Hypothalamus (tissue), 51 donors: ENCODE measurements around the gene H1-8.
A peak's percentile ranks its signal among the peaks of the same experiment; 100 is the strongest.

Experiments used
- DNase-seq, 51 donors: peaks; one replicate each; lab custom pipeline; 2025; lab: John Stamatoyannopoulos, UW

Gene H1-8

DNA sequence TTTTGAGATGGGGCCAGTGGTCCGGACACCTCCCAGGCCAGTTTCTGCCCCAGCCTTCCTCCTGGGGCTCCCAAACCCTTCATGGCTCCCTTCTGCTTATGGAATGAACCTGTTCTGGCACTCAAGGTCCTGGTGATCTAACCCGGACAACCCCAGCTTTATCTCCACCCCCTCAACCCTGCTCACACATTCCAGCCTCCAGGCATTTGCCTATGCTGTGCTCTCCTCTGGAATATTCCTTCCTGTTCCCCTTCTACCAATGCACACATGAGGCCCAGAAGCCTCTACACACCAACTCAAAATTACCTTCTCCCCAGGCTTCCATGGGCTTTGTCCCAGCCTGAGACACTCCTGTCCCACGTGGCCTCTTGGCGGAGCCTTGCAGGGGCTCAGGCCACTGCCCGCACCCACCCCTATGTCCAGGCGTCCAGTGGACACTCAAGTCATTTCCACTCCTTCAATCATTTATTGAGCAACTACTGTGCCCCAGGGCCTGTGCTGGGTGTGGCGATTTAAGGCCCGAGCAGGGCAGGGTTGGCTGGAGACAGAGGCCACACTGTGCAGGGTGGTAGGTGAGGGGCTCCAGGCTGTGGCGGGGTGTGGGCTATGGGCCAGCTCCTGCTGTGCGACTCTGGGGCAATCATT is 44.7 kb downstream of the H1-8 start:
- DNase-seq = no peak

DNA sequence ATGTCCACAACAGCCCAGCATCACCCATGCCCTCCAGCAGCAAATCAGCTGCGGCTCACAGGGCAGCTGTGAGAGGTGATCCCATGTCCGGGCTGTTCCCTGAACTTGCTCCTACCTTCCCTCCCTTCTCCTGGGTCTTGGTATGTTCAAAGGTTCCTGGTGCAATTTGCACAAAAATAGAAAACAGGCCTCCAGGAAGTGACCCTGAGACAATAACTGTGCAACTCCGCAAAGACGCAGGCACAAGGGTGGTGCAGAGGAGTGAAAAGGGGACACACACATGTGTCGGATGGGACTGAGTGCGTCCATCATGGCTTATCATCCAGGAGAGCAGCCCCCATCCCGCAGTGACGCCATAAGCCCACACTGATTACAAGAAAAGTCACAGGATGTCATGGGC is 47.2 kb downstream of the H1-8 start:
- no peak for DNase-seq

DNA sequence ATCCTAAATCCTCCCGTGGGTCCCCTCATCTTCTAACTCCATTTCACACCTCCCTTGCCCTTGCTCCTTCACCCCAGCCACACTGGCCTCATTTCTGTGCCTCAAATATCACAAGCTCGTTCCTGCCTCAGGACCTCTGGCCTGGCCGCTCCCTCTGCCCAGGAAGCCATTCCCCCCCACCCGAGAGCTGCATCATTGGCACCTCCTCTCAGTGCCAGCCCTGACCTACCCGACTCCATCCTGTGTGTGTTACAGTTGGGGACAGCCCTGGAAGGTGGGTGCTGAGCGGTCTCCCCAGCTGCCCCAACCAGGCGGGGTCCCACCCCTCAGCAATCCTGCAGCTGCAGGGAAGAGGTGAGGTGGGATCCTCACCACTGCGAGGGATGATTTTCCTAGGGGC is 49.0 kb downstream of the H1-8 start:
- DNase-seq = no peak

DNA sequence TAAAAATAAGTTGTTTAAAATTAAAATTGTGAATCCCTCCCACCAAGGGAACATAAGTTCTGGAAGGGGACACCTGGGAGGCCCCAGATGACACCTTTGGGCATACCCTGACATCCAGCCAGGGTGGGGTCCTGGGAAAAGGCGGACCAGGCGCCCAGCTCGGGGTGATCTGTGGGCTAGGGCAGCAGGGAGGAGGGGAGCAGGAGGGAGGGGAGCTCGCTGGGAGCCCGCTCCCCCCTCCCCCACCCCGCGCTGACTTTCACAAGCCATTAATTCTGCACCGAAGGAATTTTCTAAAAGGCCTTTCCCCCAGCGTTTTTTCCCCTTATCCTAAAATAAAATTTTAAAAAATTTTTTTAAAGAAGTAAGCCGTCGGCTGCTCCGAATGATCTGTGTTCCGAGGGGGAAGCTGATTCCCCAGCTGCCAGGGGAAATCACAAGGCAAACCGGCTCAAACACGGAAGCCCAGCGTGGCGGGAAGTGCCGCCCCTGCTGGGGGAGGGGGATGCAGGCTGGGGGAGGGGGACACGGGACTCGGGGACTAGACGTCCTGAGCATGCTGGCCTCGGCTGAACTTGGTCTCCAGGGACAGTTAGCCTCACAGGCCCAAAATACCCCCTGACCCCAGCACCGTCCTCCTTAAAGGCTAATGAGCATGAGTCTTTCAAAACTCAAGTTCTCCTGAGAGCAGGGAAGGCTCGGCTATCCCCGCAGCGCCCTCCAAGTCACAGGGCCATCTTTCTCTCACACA is 49.6 kb downstream of the H1-8 start:
- peak in 41 of 51 donors; percentile 6 to 64 (median 37) for DNase-seq

DNA sequence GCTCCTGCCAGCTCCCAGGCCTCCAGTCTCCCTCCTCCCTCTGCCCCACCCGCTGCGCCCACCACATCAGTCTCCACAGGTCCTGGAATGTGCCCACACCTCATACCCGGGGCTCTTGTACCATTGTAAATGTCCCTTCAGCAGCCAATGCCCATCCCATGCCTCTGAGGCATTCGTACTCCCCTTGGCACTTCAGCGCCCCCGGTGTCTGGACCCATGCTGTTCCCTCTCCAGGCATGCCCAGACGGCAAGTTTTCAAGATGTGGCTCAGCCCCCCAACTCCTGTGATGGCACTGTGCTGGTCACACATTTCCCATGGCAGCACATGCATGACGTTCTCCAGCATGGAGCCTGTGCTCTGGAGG is 50.2 kb downstream of the H1-8 start:
- DNase-seq = no peak

DNA sequence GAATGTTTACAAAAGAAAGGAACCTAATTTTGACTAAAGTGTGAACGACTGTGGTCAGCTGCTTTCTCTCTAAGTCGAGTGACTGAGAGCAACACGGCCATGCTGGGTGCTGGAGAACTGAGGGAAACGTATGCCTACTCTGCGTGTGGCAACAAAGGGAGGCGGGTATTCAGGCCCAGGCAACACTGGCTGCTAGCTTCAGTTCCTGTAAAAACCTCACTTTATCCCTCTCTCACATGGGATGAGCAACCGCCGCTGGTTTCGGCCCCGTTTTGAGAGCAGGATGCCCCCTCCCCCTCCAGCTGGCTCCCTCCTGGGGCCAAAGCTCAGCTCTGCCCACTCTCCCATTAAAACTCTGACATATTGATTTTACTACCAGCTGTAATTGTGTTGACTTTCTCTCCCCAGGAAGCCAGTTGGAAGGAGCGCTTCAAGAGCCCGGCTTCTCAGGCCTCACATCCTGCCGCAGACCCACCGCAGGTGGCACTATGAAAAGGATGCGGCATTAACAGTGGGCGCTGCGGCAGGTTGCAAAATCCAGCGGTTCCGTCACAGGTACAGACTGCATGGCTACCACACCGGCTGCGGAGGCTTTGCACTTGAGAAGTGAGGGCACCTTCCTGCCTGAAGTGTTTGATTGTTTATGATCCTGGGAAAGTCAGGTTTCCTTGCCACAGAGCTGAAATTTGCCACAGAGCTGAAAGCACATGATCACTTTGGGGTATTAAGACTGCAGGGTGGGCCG is 50.8 kb downstream of the H1-8 start:
- DNase-seq = peak in 12 of 51 donors; percentile 13 to 52 (median 25)

DNA sequence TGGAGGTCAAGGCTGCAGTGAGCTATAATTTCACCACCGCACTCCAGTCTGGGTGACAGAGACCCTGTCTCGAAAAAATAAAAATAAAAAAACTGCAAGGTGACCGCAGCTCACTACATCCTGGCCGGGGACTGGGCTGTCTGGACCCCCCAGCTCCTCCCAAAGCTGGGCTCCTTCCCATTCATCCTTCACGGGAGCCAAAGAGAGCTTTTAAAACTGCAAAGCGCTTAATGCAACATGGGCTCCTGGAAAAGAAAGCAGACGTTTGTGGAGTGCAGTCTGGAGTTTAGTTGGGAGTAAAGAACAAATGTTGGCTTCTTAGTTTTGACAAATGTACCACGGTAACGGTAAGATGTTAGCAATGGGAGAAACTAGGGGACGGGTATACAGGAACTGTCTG is 51.4 kb downstream of the H1-8 start:
- no peak for DNase-seq

DNA sequence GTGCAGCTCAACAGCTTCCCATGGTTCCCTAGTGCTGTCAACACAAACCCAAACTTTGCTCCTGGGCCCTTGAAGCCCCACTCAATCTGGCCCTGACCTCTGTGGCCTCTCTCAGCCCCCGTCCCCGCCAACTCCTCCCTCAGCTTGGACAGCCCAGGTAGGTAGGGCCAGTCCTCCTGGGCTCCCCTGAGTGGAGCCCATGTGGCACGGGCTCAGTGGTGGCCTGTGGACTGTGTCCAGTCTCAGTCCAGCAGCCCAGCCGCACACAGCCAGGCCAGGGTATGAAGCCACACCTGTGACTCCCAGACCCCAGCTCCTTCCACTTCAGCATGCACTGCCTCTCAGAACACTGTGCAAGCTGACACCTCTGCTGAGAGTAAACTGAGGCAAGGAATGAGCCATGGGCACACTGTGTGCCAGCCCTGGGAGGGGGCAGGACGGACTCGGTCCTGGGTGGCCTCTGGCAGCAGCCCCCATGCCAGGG is 52.0 kb downstream of the H1-8 start:
- DNase-seq = no peak

DNA sequence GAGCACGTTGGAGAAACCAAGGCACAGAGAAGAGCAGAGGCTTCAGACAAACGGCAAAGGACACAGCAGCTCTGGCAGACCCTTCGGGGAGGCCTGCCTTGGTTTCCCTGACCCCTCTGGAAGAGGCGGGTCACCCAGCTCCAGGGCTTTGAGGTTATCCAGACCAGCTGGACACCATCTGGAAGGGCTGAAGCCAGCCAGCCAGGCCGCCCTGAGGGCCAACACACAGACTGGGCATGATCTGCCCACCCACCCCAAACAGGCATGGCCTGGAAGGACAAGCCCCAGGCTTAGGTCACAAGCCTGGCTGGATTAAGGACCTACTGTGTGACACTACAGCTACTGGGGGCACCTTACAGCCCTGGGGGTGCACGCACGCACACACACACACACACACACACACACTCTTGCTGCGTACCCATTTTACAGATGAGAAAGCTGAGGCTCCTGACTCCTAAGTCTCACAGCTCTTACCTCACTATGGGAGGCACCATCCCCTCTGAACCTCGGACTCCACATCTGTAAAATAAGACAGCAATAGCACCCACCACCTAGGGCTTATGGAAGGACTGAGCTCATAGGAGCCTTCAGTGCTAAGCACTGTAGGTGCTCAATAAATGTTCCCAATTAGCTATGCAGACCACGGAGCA is 52.7 kb downstream of the H1-8 start:
- DNase-seq = no peak

DNA sequence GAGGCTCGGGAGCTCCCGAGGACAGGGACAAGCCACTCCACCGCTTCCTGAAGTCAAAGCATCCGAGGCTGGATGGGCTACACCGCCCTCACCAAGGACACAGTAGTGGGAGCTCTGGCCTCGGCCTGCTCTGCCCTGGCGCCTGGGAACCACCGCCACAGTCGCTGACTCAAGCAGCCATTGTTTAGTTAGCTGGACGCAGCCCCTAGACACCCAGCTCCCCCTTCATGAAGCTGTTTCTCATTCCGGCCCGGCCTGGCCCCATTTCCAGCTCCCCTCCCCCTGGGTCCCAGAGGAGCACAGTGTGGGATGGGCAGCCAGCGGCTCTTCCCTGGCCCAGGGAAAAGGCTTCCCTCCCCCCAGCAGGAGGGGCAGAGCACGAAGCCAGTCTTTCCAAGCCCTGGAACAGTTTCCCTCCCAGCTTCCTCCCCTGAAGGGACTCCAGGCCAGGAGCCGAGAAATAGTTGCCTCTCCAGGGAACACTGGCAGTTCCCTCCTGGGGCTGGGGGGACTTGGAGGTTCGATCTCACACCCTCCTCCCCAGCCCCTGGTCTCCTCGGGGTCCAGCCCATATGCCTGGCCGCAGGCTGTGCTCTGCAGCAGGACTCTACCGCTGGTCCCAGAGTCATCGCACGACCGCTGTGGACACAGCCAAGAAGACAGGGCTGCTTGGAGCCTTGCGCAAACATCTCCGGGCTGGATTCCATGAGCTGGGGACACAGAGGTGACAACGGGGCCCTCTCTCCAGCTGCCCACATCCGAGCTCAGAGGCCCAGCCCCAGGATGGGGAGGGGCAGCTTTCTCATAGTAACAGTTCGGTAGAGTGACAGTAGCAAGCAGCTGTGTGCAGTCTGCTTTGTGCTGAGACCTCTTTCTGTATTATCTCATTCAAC is 53.5 kb downstream of the H1-8 start:
- DNase-seq = peak; percentile 28 to 92 (median 79)

DNA sequence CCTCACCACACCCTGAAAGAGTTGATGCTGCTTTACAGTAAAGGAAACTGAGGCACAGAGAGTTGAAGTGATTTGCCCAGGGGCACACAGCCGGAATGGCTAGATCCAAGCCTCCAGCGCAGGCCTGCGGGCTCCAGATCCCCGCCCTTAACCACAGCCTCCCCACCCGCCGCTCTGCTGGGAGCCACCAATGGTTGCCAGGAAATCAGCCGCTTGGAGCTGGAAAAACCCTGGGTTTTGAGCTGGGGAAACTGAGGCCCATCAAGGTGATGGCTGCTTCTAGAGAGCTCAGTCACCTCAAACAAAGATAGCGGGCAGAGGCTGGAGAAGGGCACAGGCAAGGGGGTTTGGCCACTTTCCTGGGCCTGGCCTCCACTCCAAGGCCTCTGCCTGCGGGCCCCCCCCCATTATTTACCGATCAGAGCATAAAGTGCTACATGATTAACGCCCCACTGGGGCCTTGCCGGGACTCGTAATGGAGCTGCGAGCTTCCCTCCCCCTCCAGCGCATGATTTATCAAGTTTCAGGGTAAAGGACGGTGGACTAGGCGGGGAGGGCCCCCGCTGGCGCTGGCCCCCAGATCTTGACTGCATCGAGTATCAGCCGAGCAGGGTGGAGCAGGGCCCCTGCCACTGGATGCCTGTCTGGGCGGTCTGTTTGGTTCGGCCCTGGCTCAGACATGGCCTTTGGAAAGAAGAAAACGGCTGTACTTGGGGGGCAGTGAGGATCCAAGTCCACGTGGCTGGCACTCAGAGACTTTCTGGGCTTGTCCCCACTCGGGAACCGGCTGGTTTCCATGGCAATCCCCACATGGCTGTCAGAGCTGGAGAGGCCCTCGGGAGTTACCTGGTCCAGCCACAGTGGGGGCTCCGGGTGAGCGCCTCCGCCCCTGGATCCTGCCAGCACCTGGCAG is 54.4 kb downstream of the H1-8 start:
- DNase-seq = peak in 33 of 51 donors; percentile 11 to 71 (median 40)

DNA sequence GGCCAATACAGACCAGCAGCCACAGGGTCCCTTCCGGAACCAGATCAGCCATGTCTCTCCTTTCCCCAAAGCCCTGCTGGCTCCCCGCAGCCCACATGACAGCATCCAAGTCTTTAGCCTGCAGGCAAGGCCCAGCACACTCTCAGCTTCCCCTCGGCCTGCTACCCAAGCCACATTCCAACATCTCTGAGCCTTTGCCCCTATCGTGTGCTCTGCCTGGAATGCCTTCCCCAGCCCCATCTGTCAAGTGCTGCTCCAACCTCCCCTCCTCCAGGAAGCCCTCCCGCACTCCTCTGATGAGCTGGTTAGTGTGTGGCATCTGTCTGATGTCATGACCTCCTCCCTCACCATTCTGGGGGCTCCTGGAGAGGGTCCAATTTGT is 55.0 kb downstream of the H1-8 start:
- DNase-seq = no peak

DNA sequence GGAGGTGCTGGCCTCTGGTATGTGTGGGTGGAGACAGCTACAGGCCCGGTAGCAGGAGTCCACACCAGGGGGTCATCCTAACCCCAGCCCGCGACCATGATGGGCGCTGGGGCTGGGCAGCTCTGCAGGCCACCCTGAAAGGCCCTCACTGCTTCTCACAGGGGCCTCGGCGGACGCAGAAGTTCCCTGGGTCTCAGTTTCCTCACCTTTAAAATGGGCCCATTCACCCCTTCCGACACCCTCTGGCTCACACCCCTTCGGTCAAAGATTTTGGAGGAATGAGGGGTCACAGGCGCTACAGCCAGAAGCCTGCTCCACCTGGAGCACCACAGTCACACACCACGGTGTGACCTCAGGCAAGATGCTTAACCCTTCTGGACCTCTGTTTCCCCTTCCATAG is 55.5 kb downstream of the H1-8 start:
- no peak for DNase-seq

DNA sequence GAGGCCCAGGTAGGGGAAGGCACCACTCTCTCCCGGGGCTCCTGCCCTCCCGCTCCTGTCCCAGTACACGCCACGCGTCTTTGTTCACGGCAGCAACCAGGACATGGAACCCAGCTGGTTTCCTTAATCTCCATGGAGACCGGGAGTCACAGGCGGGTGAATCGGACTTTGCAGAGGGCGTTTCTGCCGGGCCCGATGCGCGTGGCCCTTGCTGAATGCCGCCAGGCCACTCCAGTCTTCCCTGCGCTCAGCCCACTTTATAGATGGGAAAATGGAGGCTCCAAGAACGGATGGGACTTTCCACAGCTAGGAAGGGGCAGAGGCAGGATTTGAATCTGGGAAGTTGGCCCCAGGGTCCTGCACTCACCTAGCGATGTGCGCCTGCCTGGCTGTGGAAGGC is 56.1 kb downstream of the H1-8 start:
- DNase-seq = peak in 1 of 51 donors; percentile 25

DNA sequence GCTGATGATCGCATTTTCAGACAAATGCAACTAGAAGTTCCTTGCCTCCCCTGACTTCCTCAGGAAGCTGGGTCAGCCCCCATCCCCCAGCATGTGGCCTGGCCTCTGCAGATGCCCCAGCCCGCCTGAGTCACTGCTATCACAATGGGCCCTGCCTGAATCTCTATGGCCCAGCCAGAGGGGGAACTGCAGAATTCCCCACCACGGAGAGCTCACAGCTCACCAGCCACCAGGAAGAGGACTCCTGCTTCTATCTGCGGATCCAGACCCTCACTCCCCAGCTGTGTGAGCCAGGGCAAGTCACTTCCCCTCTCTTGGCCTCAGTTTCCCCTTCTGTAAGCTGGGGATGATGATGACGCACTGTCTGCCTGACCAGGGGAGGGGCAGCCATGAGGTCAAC is 56.6 kb downstream of the H1-8 start:
- peak in 18 of 51 donors; percentile 3 to 67 (median 23) for DNase-seq

DNA sequence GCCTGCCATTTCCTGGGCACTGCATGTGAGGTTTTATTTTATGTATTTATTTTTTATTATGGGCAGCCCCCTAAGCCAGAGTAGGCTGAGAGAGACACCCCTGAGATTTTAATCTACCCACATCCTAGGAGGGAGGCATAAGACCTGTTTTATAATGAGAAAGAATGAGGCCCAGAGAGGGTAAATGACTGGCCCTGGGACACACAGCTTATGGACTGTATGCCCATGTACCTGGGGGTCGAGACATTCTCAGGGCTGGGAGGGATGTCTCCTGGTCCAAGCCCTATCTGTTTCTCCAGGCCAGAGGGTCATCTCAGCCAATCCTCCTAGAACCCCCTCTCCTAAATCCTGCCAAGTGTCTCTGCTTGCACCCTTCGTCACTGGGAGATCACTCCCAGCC is 57.4 kb downstream of the H1-8 start:
- no peak for DNase-seq
